ENCODE data around the gene PHLDA3. TPM values are rescaled to one million over a fixed set of nuclear protein-coding genes. Genes with fewer than 3 reads are reported as not detected.

The PHLDA3 gene
- total RNA-seq, 1 donor from 2014 or later, result 150 TPM

DNA sequence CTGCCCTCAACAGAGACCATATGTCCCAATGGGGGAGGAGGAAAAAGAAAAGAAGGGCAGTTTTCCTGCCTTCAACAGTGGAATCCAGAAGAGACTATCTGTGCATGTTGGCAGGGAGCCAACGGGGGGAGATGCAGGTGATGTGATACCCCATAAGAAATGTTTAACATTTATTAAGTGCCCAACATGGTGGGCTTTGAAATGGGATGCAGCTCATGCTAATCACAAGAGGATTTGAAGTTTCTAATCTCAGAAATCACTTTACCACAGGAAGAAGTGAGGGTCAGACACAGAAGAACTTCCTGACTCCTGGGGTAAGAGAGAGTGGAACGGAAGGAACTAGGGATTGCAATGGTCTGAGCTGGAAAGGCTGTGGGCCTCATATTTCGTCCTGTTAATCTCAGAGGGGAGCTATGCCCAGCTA is 21.7 kb upstream of the PHLDA3 start:
- H3K4me1 ChIP-seq (ENCODE audit: insufficient read depth, low read length), result peaks cover 56% of the 10 kb centered on the region
- H3K4me3 Mint-ChIP-seq (ENCODE audit: unreplicated experiment), result peak overlapping the region; percentile 34

DNA sequence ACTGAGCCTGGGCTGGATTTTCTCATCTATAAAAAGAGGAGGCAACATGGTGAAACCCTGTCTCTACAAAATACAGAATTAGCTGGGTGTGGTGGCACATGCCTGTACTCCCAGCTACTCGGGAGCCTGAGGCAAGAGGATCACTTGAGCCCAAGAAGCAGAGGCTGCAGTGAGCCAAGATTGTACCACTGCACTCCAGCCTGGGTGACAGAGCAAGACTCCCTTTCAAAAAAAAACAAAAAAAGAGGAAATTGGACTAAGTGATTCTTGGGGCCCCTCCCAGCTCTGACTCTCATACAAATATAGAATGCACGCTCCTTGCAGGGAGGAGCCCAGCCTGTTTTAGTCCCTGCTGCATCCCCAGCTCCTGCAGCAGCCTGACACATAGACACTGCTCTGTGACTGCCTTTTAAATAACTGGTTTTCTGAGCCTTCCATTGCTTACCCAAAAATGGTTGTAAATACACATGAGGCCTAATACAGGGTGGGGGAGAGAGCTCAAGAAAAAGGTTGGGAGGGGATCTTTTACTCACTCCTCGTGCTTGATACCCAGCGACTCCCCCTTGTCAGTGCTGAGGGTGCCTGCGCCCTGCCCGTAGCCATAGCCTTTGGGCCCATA is 20.8 kb upstream of the PHLDA3 start:
- peak overlapping the region; percentile 83 for H3K27ac Mint-ChIP-seq (ENCODE audit: unreplicated experiment)
- H4K20me1 ChIP-seq (ENCODE audit: insufficient read depth, low read length), result peaks cover 94% of the 10 kb centered on the region
- H3K4me1 Mint-ChIP-seq (ENCODE audit: low read depth, unreplicated experiment), result peaks cover 52% of the 10 kb centered on the region

More for the DNA sequence above, 21.7 kb upstream of the PHLDA3 start:
- Mint-ChIP-seq H3K9me3 (ENCODE audit: unreplicated experiment) (peaks cover 2% of the 10 kb centered on the region), H3K36me3 (ENCODE audit: low read depth, unreplicated experiment) (peaks cover 56% of the 10 kb centered on the region), H3K27ac (ENCODE audit: unreplicated experiment) (peak overlapping the region; percentile 58), H3K27me3 (ENCODE audit: low read depth, unreplicated experiment) (no peaks in the 10 kb centered on the region), H3K4me1 (ENCODE audit: low read depth, unreplicated experiment) (peaks cover 53% of the 10 kb centered on the region)
- FAIRE-seq, result no peak
- DNase-seq (ENCODE audit: low read depth), result no peak
- H3K9ac ChIP-seq (ENCODE audit: low read length), result no peak overlapping the region
- H3K27ac ChIP-seq (ENCODE audit: low read depth, low read length), result peak overlapping the region; percentile 10
- H3K36me3 ChIP-seq (ENCODE audit: insufficient read depth, low read length), result peaks cover 66% of the 10 kb centered on the region
- no peak for TF ChIP-seq EZH2 (IDR thresholded peaks at IDR 0.05; ENCODE audit: insufficient read depth, low read length)
- H3K4me3 ChIP-seq (ENCODE audit: insufficient read depth, low read depth, low read length), result no peak overlapping the region
- H3K79me2 ChIP-seq (ENCODE audit: insufficient read depth, low read length), result peaks cover 68% of the 10 kb centered on the region
- H3K9me3 ChIP-seq (ENCODE audit: insufficient read depth, low read depth, low read length), result no peaks in the 10 kb centered on the region
- H3K27me3 ChIP-seq (ENCODE audit: insufficient read depth, low read length), result no peaks in the 10 kb centered on the region
- H4K20me1 ChIP-seq (ENCODE audit: insufficient read depth, low read length), result peaks cover 94% of the 10 kb centered on the region
- H2AFZ ChIP-seq (ENCODE audit: low read depth, low read length), result no peak overlapping the region
- H3K4me2 ChIP-seq (ENCODE audit: low read length), result peak overlapping the region; percentile 16

DNA sequence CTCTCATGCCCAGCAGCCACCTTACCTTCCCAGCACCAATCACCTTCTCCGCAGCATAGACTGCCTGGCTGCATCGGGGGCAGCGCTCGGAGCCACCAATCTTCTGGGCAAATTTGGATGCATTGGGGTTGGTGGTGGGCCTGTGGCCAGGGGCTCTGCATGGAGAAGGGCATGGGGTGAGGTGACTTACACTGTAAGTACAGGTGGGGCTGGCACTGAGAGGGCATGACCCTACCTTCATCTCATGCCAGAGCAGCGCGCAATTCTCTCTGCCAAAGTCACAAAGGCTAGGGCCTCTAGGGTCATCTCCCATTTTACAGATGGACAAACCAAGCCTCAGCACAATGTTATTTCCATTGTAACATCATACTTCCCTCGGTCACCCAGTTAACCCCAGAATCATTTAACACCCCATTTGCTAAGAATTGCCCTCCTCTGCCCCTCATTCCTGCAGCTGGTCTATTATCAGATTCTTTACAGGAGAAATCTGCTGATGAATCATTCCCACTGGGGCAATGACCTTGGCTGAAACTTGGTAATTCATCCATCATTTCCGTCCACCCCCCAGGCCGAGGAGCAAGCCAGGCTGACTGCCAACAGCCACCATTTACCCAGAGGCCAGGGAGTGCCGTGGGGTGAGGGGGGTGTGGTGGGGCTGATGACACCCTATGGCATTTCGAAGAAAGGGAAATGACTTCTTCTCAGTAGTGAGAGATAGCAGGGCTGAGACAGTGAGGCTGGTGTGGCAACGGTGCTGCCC is 20.0 kb upstream of the PHLDA3 start:
- FAIRE-seq (peak; percentile 54), DNase-seq (ENCODE audit: low read depth) (peak; percentile 93)
- Histone ChIP-seq H3K4me2 (ENCODE audit: low read length) (peak overlapping the region; percentile 62), H3K4me3 (ENCODE audit: insufficient read depth, low read depth, low read length) (no peak overlapping the region), H3K79me2 (ENCODE audit: insufficient read depth, low read length) (peaks cover 51% of the 10 kb centered on the region), H3K9me3 (ENCODE audit: insufficient read depth, low read depth, low read length) (no peaks in the 10 kb centered on the region), H4K20me1 (ENCODE audit: insufficient read depth, low read length) (peaks cover 94% of the 10 kb centered on the region), H3K27ac (ENCODE audit: low read depth, low read length) (peak overlapping the region; percentile 59), H2AFZ (ENCODE audit: low read depth, low read length) (no peak overlapping the region), H3K4me1 (ENCODE audit: insufficient read depth, low read length) (peaks cover 50% of the 10 kb centered on the region), H3K27me3 (ENCODE audit: insufficient read depth, low read length) (no peaks in the 10 kb centered on the region), H3K9ac (ENCODE audit: low read length) (peak overlapping the region; percentile 13), H3K36me3 (ENCODE audit: insufficient read depth, low read length) (peaks cover 62% of the 10 kb centered on the region)
- peak overlapping the region; percentile 83 for H3K27ac Mint-ChIP-seq (ENCODE audit: unreplicated experiment)
- H3K4me1 Mint-ChIP-seq (ENCODE audit: low read depth, unreplicated experiment), result peaks cover 45% of the 10 kb centered on the region
- peaks cover 2% of the 10 kb centered on the region for H3K9me3 Mint-ChIP-seq (ENCODE audit: unreplicated experiment)
- no peak for TF ChIP-seq EZH2 (IDR thresholded peaks at IDR 0.05; ENCODE audit: insufficient read depth, low read length)
- TF ChIP-seq, protein P1, sequence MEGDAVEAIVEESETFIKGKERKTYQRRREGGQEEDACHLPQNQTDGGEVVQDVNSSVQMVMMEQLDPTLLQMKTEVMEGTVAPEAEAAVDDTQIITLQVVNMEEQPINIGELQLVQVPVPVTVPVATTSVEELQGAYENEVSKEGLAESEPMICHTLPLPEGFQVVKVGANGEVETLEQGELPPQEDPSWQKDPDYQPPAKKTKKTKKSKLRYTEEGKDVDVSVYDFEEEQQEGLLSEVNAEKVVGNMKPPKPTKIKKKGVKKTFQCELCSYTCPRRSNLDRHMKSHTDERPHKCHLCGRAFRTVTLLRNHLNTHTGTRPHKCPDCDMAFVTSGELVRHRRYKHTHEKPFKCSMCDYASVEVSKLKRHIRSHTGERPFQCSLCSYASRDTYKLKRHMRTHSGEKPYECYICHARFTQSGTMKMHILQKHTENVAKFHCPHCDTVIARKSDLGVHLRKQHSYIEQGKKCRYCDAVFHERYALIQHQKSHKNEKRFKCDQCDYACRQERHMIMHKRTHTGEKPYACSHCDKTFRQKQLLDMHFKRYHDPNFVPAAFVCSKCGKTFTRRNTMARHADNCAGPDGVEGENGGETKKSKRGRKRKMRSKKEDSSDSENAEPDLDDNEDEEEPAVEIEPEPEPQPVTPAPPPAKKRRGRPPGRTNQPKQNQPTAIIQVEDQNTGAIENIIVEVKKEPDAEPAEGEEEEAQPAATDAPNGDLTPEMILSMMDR (IDR thresholded peaks at IDR 0.05; ENCODE audit: insufficient read depth, low read depth, low read length), result no peak
- H3K36me3 Mint-ChIP-seq (ENCODE audit: low read depth, unreplicated experiment), result peaks cover 49% of the 10 kb centered on the region
- no peaks in the 10 kb centered on the region for H3K27me3 Mint-ChIP-seq (ENCODE audit: low read depth, unreplicated experiment)
- no peak overlapping the region for H3K4me3 Mint-ChIP-seq (ENCODE audit: unreplicated experiment)

More for the DNA sequence above, 20.8 kb upstream of the PHLDA3 start:
- Histone ChIP-seq H2AFZ (ENCODE audit: low read depth, low read length) (no peak overlapping the region), H3K4me1 (ENCODE audit: insufficient read depth, low read length) (peaks cover 56% of the 10 kb centered on the region), H3K36me3 (ENCODE audit: insufficient read depth, low read length) (peaks cover 67% of the 10 kb centered on the region), H3K79me2 (ENCODE audit: insufficient read depth, low read length) (peaks cover 58% of the 10 kb centered on the region), H3K27me3 (ENCODE audit: insufficient read depth, low read length) (no peaks in the 10 kb centered on the region), H3K4me2 (ENCODE audit: low read length) (peak overlapping the region; percentile 62), H3K27ac (ENCODE audit: low read depth, low read length) (peak overlapping the region; percentile 59), H3K4me3 (ENCODE audit: insufficient read depth, low read depth, low read length) (no peak overlapping the region), H3K9ac (ENCODE audit: low read length) (peak overlapping the region; percentile 13), H3K9me3 (ENCODE audit: insufficient read depth, low read depth, low read length) (no peaks in the 10 kb centered on the region)
- no peak overlapping the region for H3K4me3 Mint-ChIP-seq (ENCODE audit: unreplicated experiment)
- no peak for FAIRE-seq
- no peaks in the 10 kb centered on the region for H3K27me3 Mint-ChIP-seq (ENCODE audit: low read depth, unreplicated experiment)
- no peak for TF ChIP-seq EZH2 (IDR thresholded peaks at IDR 0.05; ENCODE audit: insufficient read depth, low read length)
- TF ChIP-seq, protein P1 (IDR thresholded peaks at IDR 0.05; ENCODE audit: insufficient read depth, low read depth, low read length), result no peak
- H3K9me3 Mint-ChIP-seq (ENCODE audit: unreplicated experiment), result peaks cover 2% of the 10 kb centered on the region
- H3K36me3 Mint-ChIP-seq (ENCODE audit: low read depth, unreplicated experiment), result peaks cover 55% of the 10 kb centered on the region
- DNase-seq (ENCODE audit: low read depth), result no peak

Measured in astrocyte (in vitro differentiated cells and primary cell).